Esophagus squamous epithelium (tissue), 5 donors: ENCODE measurements around the gene MORN1. TPM values are rescaled to one million over a fixed set of nuclear protein-coding genes. Genes with fewer than 3 reads are reported as not detected.
"Not testable (repeated sequence)": the region's sequence is repeated elsewhere in the genome, so short reads cannot be mapped to it uniquely, and the experiment has no call there.

Experiments used
- DNase-seq: peaks from one replicate; lab custom pipeline; 2025; lab: John Stamatoyannopoulos, UW
- H3K27ac ChIP-seq, 4 donors: fragments of 200-600 bp; sonication (generic); one replicate each; pipeline ENCODE4 v1.5.1; 2016 to 2019; ENCODE audit warnings: mild to moderate bottlenecking in 1 of 4
- H3K27me3 ChIP-seq, 4 donors: fragments of 200-600 bp; sonication (generic); 1 replicate in 3 of 4; 2 replicates in 1 of 4; pipeline versions ENCODE4 v1.5.1 to v1.6.0; 2017 to 2021; ENCODE audit warnings: antibody characterized with exemption in 1 of 4
- H3K36me3 ChIP-seq, 3 donors: fragments of 200-600 bp; sonication (generic); one replicate each; pipeline ENCODE4 v1.5.1; 2016 to 2019
- H3K4me1 ChIP-seq, 3 donors: fragments of 200-600 bp; sonication (generic); one replicate each; pipeline ENCODE4 v1.5.1; 2017 to 2019
- H3K4me3 ChIP-seq, 4 donors: fragments of 200-600 bp; sonication (generic); 1 replicate in 3 of 4; 2 replicates in 1 of 4; pipeline ENCODE4 v1.5.1; 2016 to 2019; ENCODE audit warnings: mild to moderate bottlenecking in 2 of 4, moderate library complexity in 1 of 4
- H3K9me3 ChIP-seq, 3 donors: fragments of 200-600 bp; sonication (generic); one replicate each; pipeline ENCODE4 v1.5.1; 2016 to 2019
- POLR2A ChIP-seq, 4 donors: fragments of 450-650 bp; IDR thresholded peaks; one replicate each; pipeline ENCODE4 v1.6.1; 2017; ENCODE audit warnings: antibody characterized with exemption in 4 of 4, mild to moderate bottlenecking in 4 of 4, moderate library complexity in 3 of 4
- WGBS, 2 donors: methylation state at CpG; one replicate each; pipeline ENCODE4 v1.1.5; 2018; 5-methylcytosine and 5-hydroxymethylcytosine counted together
- intact Hi-C: fragments of 100-400 bp; cut with DNase I; formaldehyde crosslinking; loops from one replicate; pipeline ENCODE4 v1.15.0; 2022
- total RNA-seq, 4 donors: library from RNA; depleted of rRNA; stranded (reverse); fragments of >200 nt; gene quantifications; one replicate each; pipeline ENCODE4 v1.1.0, GENCODE V29; 2016
- TF ChIP-seq, protein P1 (sequence below), 6 experiments: fragments of 450-650 bp in 4 of 6; fragments of 200-600 bp in 2 of 6; sonication (generic) in 2 of 6; IDR thresholded peaks; one replicate each; pipeline ENCODE4 v1.5.1; 2016 to 2019; ENCODE audit warnings: antibody characterized with exemption in 6 of 6, mild to moderate bottlenecking in 4 of 6, moderate library complexity in 4 of 6
- donor health status: DM: yes; HTN: yes; CAD: no.

The MORN1 gene
- total RNA-seq, 4 donors from 2014 or later: 6.7 to 10.8 (median 7.0) TPM

DNA sequence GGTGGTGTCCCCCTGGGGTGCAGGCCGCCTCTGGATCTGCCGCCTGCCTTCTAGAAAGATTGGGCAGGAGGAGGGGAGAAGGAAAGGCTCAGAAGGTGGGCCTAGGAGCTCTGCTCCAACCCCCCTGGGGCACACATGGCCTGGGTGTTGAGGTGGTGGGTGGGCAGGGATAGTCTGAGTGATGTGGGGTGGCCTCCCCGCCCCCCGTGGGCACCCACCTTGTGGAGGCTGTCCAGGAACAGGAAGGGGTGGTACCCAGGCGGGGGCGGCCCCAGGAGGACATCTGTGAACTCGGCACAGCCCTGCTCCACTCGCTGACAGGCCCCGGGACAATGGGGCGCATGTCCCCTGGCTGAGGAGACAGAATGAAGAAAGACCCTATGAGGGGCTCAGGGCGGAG lies 54.9 kb downstream of the MORN1 start:
- DNase-seq: no peak

DNA sequence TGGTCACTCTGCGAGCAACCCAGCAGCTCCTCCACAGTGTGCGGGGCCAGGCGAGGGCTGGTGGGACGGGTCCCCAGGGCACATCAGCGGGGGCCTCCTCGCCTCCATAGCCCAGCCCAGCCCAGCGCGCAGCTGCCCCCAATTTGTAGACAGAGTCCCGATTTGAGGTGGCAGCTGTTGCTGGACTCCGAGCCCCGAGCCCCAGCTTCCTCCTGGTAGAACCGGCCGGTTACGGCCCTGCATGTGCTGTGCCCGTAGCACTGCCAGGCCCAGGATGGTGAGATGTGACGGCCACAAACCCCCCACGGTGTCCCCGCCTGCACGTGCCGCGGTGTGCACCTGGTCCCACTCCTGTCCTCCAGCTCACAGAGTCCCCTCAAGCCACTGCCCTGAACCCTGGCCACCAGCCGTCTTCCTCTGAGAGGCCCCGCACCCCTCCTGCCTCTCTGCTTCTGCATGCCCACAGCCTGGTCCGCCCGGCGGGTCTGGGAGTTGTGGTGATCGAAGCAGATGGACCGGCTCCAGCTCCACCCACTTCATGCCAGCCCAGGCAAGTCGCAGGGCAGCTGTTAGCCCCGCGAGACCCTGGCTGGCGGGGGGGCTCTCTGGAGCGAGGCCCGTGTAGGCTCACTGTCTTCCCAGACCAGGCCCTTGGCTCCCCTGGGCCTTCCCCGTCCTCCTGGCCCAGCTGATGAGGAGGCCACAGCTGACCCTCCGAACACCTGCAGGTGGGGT lies 55.5 kb downstream of the MORN1 start:
- 75 to 83% methylated on average over 1 to 18 of the region's 36 CpGs for whole genome bisulfite sequencing, 2 donors

More for the DNA sequence above, 54.9 kb downstream of the MORN1 start:
- WGBS, 2 donors: 0 to 100% methylated on average over 1 to 2 of the region's 11 CpGs
- intact Hi-C loops: no loop called here
- H3K36me3 ChIP-seq: no peaks in the 10 kb centered on the region
- peaks cover 6 to 31% (median 13%) of the 10 kb centered on the region in 3 donors for H3K4me1 ChIP-seq
- no peak overlapping the region for H3K4me3 ChIP-seq
- no peaks in the 10 kb centered on the region for H3K9me3 ChIP-seq
- TF ChIP-seq POLR2A (IDR thresholded peaks at IDR 0.05): no peak
- TF ChIP-seq, protein P1, sequence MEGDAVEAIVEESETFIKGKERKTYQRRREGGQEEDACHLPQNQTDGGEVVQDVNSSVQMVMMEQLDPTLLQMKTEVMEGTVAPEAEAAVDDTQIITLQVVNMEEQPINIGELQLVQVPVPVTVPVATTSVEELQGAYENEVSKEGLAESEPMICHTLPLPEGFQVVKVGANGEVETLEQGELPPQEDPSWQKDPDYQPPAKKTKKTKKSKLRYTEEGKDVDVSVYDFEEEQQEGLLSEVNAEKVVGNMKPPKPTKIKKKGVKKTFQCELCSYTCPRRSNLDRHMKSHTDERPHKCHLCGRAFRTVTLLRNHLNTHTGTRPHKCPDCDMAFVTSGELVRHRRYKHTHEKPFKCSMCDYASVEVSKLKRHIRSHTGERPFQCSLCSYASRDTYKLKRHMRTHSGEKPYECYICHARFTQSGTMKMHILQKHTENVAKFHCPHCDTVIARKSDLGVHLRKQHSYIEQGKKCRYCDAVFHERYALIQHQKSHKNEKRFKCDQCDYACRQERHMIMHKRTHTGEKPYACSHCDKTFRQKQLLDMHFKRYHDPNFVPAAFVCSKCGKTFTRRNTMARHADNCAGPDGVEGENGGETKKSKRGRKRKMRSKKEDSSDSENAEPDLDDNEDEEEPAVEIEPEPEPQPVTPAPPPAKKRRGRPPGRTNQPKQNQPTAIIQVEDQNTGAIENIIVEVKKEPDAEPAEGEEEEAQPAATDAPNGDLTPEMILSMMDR (IDR thresholded peaks at IDR 0.05): no peak
- H3K27me3 ChIP-seq: peaks cover 0 to 16% (median 0%) of the 10 kb centered on the region in 4 donors
- no peak overlapping the region for H3K27ac ChIP-seq

DNA sequence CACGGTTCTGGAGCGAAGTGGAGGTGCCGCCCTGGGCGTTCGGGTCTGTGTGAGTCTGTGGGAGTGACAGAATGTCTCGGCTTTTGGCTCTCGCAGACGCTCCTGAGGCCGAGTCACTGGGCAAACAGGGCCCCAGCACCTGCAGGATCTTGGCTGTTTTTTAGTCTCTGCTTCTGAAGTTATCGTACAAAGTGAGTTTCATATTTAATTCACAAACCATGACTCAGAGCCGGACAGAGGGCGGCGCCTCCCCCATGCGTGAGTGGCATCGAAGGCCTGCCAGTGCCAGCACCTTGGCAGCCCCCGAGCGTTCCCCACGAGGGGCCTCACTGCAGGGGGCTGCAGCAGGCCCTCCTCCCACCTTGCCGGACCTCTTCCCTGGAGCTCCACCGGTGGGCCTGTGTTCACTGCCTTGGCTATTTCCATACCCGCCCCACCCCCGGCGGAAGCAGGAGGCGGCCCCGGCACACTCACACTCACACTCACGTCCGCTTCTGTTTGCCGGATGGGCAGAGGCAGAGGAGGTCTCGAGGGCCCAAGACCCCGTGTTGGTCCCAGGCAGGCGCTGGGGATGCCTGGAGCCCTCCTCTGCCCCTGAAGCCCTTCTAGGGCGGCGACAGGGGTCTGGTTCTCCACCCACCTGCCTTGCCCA lies 56.3 kb downstream of the MORN1 start:
- WGBS, 2 donors: 35 to 58% methylated on average over 17 to 19 of the region's 33 CpGs
- intact Hi-C loops: no loop called here
- DNase-seq: no peak

More for the DNA sequence above, 55.5 kb downstream of the MORN1 start:
- TF ChIP-seq, protein P1 (IDR thresholded peaks at IDR 0.05): no peak
- no peak for TF ChIP-seq POLR2A (IDR thresholded peaks at IDR 0.05)
- intact Hi-C loops: no loop called here
- no peak for DNase-seq
- H3K36me3 ChIP-seq: no peaks in the 10 kb centered on the region
- no peak overlapping the region for H3K27ac ChIP-seq
- no peak overlapping the region for H3K4me3 ChIP-seq
- peaks cover 0 to 23% (median 0%) of the 10 kb centered on the region in 4 donors for H3K27me3 ChIP-seq
- H3K9me3 ChIP-seq: no peaks in the 10 kb centered on the region
- H3K4me1 ChIP-seq: peaks cover 6 to 37% (median 13%) of the 10 kb centered on the region in 3 donors

DNA sequence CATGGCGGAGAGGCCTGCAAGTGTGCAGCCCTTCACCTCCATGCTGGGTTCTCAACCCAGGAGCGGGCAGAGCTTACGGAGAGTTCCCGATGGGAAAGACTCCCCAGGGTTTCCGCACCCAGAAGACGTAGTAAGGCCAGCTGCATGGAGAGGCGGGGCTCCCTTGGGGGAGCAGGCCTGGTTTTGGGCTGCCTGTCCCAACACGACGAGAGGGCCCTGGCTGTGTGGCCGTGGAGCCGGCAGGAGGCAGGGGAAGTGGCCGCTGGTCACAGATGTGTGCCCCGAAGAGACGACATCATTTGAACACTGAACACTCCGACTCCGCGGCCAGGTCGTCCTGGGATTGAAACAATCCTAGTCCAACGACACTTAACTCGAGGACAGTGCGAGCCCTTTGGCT lies 57.0 kb downstream of the MORN1 start:
- no peak for DNase-seq
- no peaks in the 10 kb centered on the region for H3K36me3 ChIP-seq
- no peaks in the 10 kb centered on the region for H3K9me3 ChIP-seq
- intact Hi-C loops: no loop called here
- peaks cover 0 to 27% (median 0%) of the 10 kb centered on the region in 4 donors for H3K27me3 ChIP-seq
- H3K4me3 ChIP-seq: peak overlapping the region; percentile 1 to 50 (median 28)
- TF ChIP-seq, protein P1 (IDR thresholded peaks at IDR 0.05): no peak
- no peak for TF ChIP-seq POLR2A (IDR thresholded peaks at IDR 0.05)
- peak overlapping the region; percentile 34 to 68 (median 38) for H3K27ac ChIP-seq
- 40 to 74% methylated on average over 1 to 14 of the region's 21 CpGs for WGBS, 2 donors
- H3K4me1 ChIP-seq: peaks cover 13 to 49% (median 14%) of the 10 kb centered on the region in 3 donors

More for the DNA sequence above, 56.3 kb downstream of the MORN1 start:
- H3K4me1 ChIP-seq: peaks cover 12 to 46% (median 13%) of the 10 kb centered on the region in 3 donors
- peak overlapping the region; percentile 1 to 50 (median 28) for H3K4me3 ChIP-seq
- H3K27me3 ChIP-seq: peaks cover 0 to 27% (median 0%) of the 10 kb centered on the region in 4 donors
- no peaks in the 10 kb centered on the region for H3K9me3 ChIP-seq
- TF ChIP-seq, protein P1 (IDR thresholded peaks at IDR 0.05): no peak
- TF ChIP-seq POLR2A (IDR thresholded peaks at IDR 0.05): no peak
- H3K36me3 ChIP-seq: no peaks in the 10 kb centered on the region
- H3K27ac ChIP-seq: peak overlapping the region; percentile 34 to 68 (median 38)

DNA sequence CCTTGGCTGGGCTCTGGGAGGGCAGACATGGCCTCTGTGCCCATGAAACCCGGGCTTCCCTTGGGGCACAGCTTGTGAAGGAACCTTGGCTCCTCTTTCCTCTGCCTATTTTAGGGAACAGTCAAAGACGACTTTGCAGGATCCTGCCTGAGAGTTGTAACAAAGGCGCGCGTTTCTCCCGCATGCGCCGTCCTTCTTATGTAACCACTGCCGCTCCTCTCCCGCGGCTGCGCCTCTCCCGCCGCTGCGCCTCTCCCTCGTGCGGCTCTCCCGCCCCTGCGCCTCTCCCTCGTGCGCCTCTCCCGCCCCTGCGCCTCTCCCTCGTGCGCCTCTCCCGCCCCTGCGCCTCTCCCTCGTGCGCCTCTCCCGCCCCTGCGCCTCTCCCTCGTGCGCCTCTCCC lies 59.8 kb downstream of the MORN1 start:
- WGBS, 2 donors: 85 to 97% methylated on average over 20 to 29 of the region's 33 CpGs
- DNase-seq, intact Hi-C loops, H3K36me3 ChIP-seq, H3K9me3 ChIP-seq, H3K4me3 ChIP-seq: not testable (repeated sequence)
- Histone ChIP-seq H3K4me1 (peaks cover 13 to 50% (median 14%) of the 10 kb centered on the region in 3 donors), H3K27me3 (peaks cover 0 to 30% (median 0%) of the 10 kb centered on the region in 4 donors), H3K27ac (peak overlapping the region in 3 of 4 donors; percentile 60 to 79 (median 78))
